Measurements from ENCODE around the gene XIRP1. TPM values are rescaled to one million over a fixed set of nuclear protein-coding genes. Genes with fewer than 3 reads are reported as not detected.

Gene XIRP1
- total RNA-seq, 1 donor = under 0.01 TPM

DNA sequence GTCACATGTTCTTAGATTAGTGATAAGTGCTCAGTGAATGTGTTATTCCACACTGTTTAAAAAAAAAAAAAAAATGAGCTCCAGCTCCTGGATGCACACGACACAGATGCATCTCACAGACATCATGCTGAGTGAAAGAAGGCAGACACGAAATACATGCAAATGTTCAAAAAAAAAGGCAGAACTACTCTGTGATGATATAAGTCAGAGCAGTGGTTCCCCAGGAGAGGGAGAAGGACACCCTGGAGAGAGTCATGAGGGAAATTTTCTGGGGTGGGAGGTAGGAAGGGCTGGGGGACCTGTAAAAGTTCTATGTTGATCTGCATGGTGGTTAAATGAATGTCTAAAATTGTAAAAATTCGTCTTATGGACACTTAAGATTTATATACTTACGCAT, 43.3 kb downstream of the XIRP1 start:
- Histone ChIP-seq H3K27me3 (ENCODE audit: insufficient read depth, low read length) (no peaks in the 10 kb centered on the region), H4K20me1 (ENCODE audit: insufficient read depth, low read length) (peaks cover 53% of the 10 kb centered on the region), H3K4me3 (ENCODE audit: insufficient read depth, low read length) (no peak overlapping the region), H3K4me1 (ENCODE audit: insufficient read depth, low read length) (peaks cover 64% of the 10 kb centered on the region), H3K36me3 (ENCODE audit: insufficient read depth, low read length) (peaks cover 25% of the 10 kb centered on the region), H3K79me2 (ENCODE audit: insufficient read depth, low read length) (peaks cover 75% of the 10 kb centered on the region), H3K9me3 (ENCODE audit: low read depth, low read length) (no peaks in the 10 kb centered on the region), H3K4me2 (ENCODE audit: insufficient read depth, low read length) (peak overlapping the region; percentile 12), H2AFZ (ENCODE audit: low read length) (no peak overlapping the region), H3K27ac (ENCODE audit: low read depth, low read length) (peak overlapping the region; percentile 84)
- TF ChIP-seq, protein P1, sequence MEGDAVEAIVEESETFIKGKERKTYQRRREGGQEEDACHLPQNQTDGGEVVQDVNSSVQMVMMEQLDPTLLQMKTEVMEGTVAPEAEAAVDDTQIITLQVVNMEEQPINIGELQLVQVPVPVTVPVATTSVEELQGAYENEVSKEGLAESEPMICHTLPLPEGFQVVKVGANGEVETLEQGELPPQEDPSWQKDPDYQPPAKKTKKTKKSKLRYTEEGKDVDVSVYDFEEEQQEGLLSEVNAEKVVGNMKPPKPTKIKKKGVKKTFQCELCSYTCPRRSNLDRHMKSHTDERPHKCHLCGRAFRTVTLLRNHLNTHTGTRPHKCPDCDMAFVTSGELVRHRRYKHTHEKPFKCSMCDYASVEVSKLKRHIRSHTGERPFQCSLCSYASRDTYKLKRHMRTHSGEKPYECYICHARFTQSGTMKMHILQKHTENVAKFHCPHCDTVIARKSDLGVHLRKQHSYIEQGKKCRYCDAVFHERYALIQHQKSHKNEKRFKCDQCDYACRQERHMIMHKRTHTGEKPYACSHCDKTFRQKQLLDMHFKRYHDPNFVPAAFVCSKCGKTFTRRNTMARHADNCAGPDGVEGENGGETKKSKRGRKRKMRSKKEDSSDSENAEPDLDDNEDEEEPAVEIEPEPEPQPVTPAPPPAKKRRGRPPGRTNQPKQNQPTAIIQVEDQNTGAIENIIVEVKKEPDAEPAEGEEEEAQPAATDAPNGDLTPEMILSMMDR (IDR thresholded peaks at IDR 0.05; ENCODE audit: extremely low read depth, low read depth, low read length) = no peak
- DNase-seq (ENCODE audit: insufficient read length, low spot score, missing footprints) = no peak

DNA sequence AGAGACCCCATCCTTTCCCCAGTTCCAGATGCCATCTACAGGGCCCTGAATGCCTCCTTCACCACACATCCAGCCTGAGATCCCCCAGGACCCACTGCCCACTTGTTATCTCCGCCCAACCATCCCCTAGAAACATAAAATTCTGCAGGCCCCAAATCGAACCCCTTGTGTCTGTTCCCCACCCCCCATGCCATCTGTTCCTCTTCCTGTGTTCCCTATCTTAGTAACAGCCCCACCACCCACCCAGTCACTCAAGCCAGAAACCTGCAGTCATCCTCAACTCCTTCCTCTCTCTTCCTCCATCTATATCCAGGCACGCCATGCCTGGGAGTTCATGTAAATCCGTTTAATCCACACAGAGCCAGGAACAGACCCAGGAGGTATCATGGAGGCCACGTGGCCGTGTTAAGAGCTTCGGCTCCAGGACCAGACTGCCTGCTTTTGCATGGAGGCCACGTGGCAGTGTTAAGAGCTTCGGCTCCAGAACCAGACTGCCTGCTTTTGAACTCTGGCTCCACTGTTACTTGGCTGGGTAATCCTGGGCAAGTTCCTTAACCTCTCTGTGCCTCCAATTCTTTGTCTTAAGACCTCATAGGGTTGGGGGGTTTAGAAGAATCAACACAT, 43.8 kb downstream of the XIRP1 start:
- peaks cover 55% of the 10 kb centered on the region for H4K20me1 ChIP-seq (ENCODE audit: insufficient read depth, low read length)
- TF ChIP-seq, protein P1 (IDR thresholded peaks at IDR 0.05; ENCODE audit: extremely low read depth, low read depth, low read length) = no peak
- peaks cover 64% of the 10 kb centered on the region for H3K4me1 ChIP-seq (ENCODE audit: insufficient read depth, low read length)
- peak overlapping the region; percentile 84 for H3K27ac ChIP-seq (ENCODE audit: low read depth, low read length)
- H3K9me3 ChIP-seq (ENCODE audit: low read depth, low read length) = no peaks in the 10 kb centered on the region
- no peak for DNase-seq (ENCODE audit: insufficient read length, low spot score, missing footprints)
- H3K79me2 ChIP-seq (ENCODE audit: insufficient read depth, low read length) = peaks cover 80% of the 10 kb centered on the region
- no peaks in the 10 kb centered on the region for H3K27me3 ChIP-seq (ENCODE audit: insufficient read depth, low read length)
- H3K4me2 ChIP-seq (ENCODE audit: insufficient read depth, low read length) = peak overlapping the region; percentile 76
- peak overlapping the region; percentile 24 for H3K4me3 ChIP-seq (ENCODE audit: insufficient read depth, low read length)
- H3K36me3 ChIP-seq (ENCODE audit: insufficient read depth, low read length) = peaks cover 30% of the 10 kb centered on the region
- H2AFZ ChIP-seq (ENCODE audit: low read length) = no peak overlapping the region

DNA sequence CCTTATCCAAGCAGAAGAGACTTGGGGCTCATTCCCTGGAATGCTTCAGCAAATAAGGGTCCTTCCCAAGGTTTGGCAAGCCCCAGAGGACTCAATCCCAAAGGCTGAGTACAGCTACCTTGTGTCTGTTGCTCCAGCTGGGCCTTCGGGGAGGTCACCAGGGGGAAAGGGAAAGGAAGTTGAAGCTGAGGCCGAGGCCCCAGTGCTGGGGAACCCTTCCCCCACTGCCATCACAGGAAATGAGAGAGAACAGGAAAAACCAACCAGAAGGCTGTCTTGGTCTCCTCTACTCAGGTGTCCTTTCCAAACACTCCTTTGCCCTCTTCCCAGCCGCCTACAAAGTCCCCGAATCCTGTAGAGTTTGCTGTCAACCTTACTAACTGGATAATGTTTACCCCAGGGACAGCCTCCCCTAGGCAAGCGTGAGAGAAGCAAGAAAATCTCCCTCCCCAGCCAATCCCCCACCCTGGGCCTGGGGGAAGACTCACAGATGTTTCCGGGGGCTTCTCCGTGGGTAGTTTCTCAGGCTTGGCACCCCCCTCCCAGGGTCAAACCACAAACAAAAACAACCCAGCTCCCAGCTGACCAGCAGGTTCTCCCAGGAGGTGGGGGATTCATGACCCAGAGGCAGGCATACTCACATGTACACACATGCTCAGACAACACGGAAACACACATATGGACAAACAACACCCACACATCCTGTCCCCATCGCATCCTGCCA, 44.5 kb downstream of the XIRP1 start:
- no peaks in the 10 kb centered on the region for H3K27me3 ChIP-seq (ENCODE audit: insufficient read depth, low read length)
- no peaks in the 10 kb centered on the region for H3K9me3 ChIP-seq (ENCODE audit: low read depth, low read length)
- H3K4me2 ChIP-seq (ENCODE audit: insufficient read depth, low read length) = peak overlapping the region; percentile 76
- no peak overlapping the region for H2AFZ ChIP-seq (ENCODE audit: low read length)
- peaks cover 64% of the 10 kb centered on the region for H3K4me1 ChIP-seq (ENCODE audit: insufficient read depth, low read length)
- TF ChIP-seq, protein P1 (IDR thresholded peaks at IDR 0.05; ENCODE audit: extremely low read depth, low read depth, low read length) = no peak
- H3K4me3 ChIP-seq (ENCODE audit: insufficient read depth, low read length) = peak overlapping the region; percentile 24
- H3K27ac ChIP-seq (ENCODE audit: low read depth, low read length) = peak overlapping the region; percentile 84
- peaks cover 60% of the 10 kb centered on the region for H4K20me1 ChIP-seq (ENCODE audit: insufficient read depth, low read length)
- peaks cover 37% of the 10 kb centered on the region for H3K36me3 ChIP-seq (ENCODE audit: insufficient read depth, low read length)
- H3K79me2 ChIP-seq (ENCODE audit: insufficient read depth, low read length) = peaks cover 86% of the 10 kb centered on the region
- DNase-seq (ENCODE audit: insufficient read length, low spot score, missing footprints) = no peak
